GM13976 (cell line): Measurements from ENCODE around the gene FAM53A.

Experiments
- DNase-seq: peaks from one replicate; pipeline ENCODE4 v3.0.0; 2012; ENCODE audit warnings: low spot score
- in situ Hi-C: fragments of 300-500 bp; cut with MboI; formaldehyde crosslinking; loops from one replicate; pipeline ENCODE4 v1.12.0; 2022; ENCODE audit warnings: low sequenced_read_pairs, mixed read lengths, inconsistent platforms; ENCODE audit not compliant: unreplicated experiment
- TF ChIP-seq, protein P1 (sequence below): IDR thresholded peaks from 2 replicates; pipeline ENCODE4 v1.5.1; 2012; ENCODE audit warnings: borderline replicate concordance, mild to moderate bottlenecking; ENCODE audit not compliant: insufficient read depth; ENCODE audit errors: extremely low read depth, missing control alignments, control extremely low read depth

The FAM53A gene, protein sequence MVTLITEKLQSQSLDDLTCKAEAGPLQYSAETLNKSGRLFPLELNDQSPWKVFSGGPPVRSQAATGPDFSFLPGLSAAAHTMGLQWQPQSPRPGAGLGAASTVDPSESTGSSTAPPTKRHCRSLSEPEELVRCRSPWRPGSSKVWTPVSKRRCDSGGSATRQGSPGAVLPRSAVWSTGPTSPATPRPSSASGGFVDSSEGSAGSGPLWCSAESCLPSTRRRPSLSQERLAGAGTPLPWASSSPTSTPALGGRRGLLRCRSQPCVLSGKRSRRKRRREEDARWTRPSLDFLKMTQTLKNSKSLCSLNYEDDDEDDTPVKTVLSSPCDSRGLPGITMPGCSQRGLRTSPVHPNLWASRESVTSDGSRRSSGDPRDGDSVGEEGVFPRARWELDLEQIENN

DNA sequence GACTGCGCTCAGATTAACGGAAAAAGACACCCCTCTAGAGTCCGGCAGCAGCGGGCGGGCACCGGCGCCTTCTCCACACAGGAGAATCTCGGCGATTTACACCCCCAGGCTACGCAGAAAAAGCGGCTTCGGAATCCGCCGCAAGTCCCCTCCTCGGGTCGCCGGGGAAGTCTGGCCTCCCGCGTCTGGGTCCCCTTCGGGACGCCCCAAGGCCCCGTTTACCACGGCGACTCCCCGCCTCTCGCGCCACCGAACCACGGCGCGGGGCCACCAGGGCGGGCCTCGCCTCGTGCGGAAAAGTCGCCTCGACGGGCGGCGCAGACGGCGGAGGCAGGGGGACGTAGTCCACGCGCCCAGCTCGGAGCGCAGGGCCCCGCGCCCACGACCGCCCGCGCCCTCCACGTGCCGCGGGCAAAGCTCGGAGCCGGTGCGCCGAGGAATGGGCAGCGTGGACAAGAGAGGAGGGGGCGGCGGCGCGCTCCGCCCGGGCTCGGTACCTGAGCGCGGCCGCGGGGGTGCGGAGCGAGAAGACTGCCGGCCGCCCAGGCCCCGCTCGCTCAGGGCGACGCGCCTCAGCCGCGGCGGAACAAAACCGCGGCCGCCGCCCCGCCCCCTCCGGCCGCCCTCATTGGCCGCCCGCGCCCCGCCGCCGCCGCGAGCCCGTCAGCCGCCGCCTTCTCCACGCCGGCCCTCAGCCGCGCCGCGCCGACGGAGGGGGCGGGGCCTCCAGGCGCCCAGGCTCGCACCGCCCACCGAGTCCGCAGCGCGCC lies at the start of gene FAM53A:
Gene FAM53A (minus strand): TSS at position 578 of the 770 bp plus-strand sequence. CDS start 15,572 bp downstream, outside the sequence.
- in situ Hi-C loops = no loop called here
- DNase-seq = peak; percentile 98
- TF ChIP-seq, protein P1, sequence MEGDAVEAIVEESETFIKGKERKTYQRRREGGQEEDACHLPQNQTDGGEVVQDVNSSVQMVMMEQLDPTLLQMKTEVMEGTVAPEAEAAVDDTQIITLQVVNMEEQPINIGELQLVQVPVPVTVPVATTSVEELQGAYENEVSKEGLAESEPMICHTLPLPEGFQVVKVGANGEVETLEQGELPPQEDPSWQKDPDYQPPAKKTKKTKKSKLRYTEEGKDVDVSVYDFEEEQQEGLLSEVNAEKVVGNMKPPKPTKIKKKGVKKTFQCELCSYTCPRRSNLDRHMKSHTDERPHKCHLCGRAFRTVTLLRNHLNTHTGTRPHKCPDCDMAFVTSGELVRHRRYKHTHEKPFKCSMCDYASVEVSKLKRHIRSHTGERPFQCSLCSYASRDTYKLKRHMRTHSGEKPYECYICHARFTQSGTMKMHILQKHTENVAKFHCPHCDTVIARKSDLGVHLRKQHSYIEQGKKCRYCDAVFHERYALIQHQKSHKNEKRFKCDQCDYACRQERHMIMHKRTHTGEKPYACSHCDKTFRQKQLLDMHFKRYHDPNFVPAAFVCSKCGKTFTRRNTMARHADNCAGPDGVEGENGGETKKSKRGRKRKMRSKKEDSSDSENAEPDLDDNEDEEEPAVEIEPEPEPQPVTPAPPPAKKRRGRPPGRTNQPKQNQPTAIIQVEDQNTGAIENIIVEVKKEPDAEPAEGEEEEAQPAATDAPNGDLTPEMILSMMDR = no peak

- TF ChIP-seq, protein P1 = no peak
- DNase-seq = no peak
- in situ Hi-C loops = no loop called here
These were observed 48.8 kb upstream of the FAM53A start for GRCh38 chr4:1732911-1733310.

DNA sequence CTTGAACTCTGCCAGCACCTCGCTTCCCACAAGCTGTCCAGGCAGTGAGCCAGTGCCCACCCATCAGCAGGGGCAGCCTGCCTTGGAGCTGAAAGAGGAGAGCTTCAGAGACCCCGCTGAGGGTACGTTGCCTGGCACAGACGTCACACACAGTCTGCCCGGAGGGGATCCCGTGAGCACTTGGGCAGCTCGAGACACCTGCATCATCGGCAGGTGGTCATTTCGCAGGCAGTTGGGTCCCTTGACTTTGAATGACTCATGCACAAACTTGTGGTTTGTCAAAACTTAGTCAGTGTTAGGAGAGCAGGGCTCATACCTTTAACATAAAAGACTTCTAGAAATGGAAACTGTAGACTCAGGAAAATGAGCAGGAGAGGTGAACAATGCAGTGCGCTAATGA lies 47.1 kb upstream of the FAM53A start:
- DNase-seq = no peak
- TF ChIP-seq, protein P1 = no peak
- in situ Hi-C loops = no loop called here

DNA sequence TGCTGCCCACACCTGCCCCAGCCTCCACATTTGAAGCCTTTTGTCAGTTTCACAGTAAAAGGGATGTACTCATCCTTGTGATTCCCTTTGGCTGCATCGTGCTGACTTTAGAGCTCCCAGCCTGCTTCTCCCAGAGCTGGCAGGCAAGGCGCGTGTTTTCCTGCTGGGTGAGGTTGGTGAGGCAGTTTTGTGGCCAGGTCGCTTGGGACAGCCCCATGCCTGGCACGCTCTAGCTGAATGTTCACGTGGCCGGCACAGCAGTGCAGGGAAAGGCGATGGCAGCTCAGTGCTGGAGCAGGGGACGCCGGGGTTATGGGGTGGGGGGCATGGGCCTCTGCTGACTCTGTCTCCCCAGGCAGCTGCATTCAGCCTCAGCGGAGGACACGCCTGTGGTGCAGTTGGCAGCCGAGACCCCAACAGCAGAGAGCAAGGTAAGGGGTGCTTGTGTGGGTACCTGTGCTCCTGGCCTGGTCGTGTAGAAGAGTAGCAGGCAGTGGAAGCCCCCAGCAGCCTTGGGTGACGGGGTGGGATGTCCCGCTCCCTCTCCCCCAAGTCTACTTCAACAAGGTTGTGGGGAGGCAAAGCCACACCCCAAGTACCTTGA lies 46.5 kb upstream of the FAM53A start:
- TF ChIP-seq, protein P1 = no peak
- in situ Hi-C loops = no loop called here

GRCh38 chr4:1728061-1728980 lies 44.2 kb upstream of the FAM53A start:
- in situ Hi-C loops = no loop called here
- TF ChIP-seq, protein P1 = no peak
- DNase-seq = no peak

More for the DNA sequence above, 46.5 kb upstream of the FAM53A start:
- no peak for DNase-seq
